ENCODE results near the gene GAB1.
"Not testable (repeated sequence)": the region's sequence is repeated elsewhere in the genome, so short reads cannot be mapped to it uniquely, and the experiment has no call there.

GAB1 gene

GRCh38 chr4:143339497-143339896 is 2.8 kb downstream of the GAB1 start:
- no peak for DNase-seq

- DNase-seq: no peak
Measured at GRCh38 chr4:143341186-143341755, 4.6 kb downstream of the GAB1 start.

- no peak for DNase-seq
Measured at GRCh38 chr4:143343276-143343831, 6.7 kb downstream of the GAB1 start.

GRCh38 chr4:143344041-143344440 is 7.4 kb downstream of the GAB1 start:
- DNase-seq: no peak

GRCh38 chr4:143344774-143345173 is 8.1 kb downstream of the GAB1 start:
- DNase-seq: no peak

- DNase-seq: no peak
Measured at GRCh38 chr4:143345356-143345755, 8.7 kb downstream of the GAB1 start.

GRCh38 chr4:143346206-143346605 is 9.5 kb downstream of the GAB1 start:
- no peak for DNase-seq

- peak in 2 of 4 experiments; percentile 20 to 34 for DNase-seq
Measured at GRCh38 chr4:143347484-143348111, 10.9 kb downstream of the GAB1 start.

- DNase-seq: no peak
Measured at GRCh38 chr4:143348233-143349077, 11.8 kb downstream of the GAB1 start.

GRCh38 chr4:143349858-143350527 is 13.3 kb downstream of the GAB1 start:
- not testable (repeated sequence) for DNase-seq

- DNase-seq: no peak
Measured at GRCh38 chr4:143351149-143351691, 14.5 kb downstream of the GAB1 start.

- DNase-seq: no peak
Measured at GRCh38 chr4:143351774-143352451, 15.2 kb downstream of the GAB1 start.

- no peak for DNase-seq
Measured at GRCh38 chr4:143352720-143353119, 16.0 kb downstream of the GAB1 start.

GRCh38 chr4:143353797-143354196 is 17.1 kb downstream of the GAB1 start:
- no peak for DNase-seq

- DNase-seq: no peak
Measured at GRCh38 chr4:143354990-143355389, 18.3 kb downstream of the GAB1 start.

- no peak for DNase-seq
Measured at GRCh38 chr4:143355540-143356217, 19.0 kb downstream of the GAB1 start.

- no peak for DNase-seq
Measured at GRCh38 chr4:143356493-143356892, 19.8 kb downstream of the GAB1 start.

GRCh38 chr4:143357161-143357845 is 20.6 kb downstream of the GAB1 start:
- DNase-seq: no peak

- no peak for DNase-seq
Measured at GRCh38 chr4:143358419-143358818, 21.7 kb downstream of the GAB1 start.

GRCh38 chr4:143358923-143359643 is 22.4 kb downstream of the GAB1 start:
- DNase-seq: peak; percentile 60 to 76 (median 75)

All from suppressor macrophage (primary cell).